ENCODE data around the gene GDF10. TPM values are rescaled to one million over a fixed set of nuclear protein-coding genes. Genes with fewer than 3 reads are reported as not detected.

Gene GDF10, protein sequence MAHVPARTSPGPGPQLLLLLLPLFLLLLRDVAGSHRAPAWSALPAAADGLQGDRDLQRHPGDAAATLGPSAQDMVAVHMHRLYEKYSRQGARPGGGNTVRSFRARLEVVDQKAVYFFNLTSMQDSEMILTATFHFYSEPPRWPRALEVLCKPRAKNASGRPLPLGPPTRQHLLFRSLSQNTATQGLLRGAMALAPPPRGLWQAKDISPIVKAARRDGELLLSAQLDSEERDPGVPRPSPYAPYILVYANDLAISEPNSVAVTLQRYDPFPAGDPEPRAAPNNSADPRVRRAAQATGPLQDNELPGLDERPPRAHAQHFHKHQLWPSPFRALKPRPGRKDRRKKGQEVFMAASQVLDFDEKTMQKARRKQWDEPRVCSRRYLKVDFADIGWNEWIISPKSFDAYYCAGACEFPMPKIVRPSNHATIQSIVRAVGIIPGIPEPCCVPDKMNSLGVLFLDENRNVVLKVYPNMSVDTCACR
- 0.06 to 0.15 TPM (median 0.12 TPM) in 5 replicates for total RNA-seq (2022; extraction: Qiagen RNA extraction; ENCODE audit: low read depth)

DNA sequence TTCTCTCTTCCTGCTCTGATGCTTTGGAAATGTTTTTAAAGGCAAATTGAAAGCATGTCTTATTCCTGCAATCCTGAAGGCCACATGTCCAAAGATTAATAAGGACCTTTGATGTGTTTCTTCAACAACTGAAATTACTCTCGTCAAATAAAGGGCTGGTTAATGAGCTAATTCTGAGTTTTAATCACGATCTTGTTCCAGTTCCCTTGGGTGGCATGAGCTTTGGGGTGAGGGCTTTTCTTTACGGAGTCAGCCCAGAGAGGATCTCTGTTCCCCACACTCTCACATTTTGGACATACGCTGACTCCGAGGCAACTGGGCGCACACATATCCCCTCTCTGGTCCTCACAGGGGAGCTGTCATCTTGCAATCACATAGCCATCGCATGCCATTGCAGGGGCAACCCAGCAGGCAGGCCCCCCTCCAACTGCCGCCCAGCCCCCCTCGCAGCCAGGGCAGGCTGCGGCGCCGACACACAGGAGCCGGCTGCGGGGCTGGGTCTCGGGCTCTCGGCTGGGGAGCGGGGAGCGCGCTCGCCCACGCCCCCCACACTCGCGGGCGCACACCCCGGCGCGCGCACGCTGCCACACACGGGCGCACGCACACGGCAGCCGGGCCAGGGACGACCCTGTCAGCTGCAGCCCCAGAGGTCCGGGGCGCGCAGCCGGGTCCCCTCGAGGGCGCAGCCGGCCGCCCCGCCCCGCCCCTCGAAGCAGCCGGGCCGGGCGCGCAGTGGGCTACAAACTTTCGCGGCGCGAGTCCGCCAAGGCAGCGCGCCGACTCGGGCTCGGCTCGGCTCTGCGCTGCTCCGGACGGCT is at the start of gene GDF10:
GDF10 (plus strand) TSS at position 587 of the 818 bp plus-strand sequence. CDS start 455 bp downstream, outside the sequence.

DNA sequence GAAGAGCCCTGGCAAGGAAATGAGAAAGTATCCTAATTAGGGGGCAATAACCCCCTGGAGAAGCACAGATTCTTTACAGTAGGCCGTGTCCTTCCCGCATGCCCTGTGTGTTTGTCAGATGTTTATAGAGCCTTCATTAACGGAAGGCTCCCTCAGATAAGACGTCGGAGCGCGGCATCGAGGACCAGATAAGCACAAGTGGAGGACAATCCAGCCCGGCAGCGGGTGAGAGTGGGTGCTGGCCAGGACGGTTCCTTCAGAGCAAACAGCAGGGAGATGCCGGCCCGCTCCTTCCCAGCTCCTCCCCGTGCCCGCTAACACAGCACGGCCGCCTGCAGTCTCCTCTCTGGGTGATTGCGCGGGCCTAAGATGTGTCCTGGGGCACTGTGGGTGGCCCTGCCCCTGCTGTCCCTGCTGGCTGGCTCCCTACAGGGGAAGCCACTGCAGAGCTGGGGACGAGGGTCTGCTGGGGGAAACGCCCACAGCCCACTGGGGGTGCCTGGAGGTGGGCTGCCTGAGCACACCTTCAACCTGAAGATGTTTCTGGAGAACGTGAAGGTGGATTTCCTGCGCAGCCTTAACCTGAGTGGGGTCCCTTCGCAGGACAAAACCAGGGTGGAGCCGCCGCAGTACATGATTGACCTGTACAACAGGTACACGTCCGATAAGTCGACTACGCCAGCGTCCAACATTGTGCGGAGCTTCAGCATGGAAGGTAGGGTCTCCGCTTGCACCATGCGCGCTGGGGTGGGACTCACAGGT is 22.5 kb downstream of the GDF10 start, which contains the start of gene GDF2:
GDF2 (plus strand) TSS at position 155 of the 762 bp plus-strand sequence; CDS start at position 370, 215 bp downstream.

DNA sequence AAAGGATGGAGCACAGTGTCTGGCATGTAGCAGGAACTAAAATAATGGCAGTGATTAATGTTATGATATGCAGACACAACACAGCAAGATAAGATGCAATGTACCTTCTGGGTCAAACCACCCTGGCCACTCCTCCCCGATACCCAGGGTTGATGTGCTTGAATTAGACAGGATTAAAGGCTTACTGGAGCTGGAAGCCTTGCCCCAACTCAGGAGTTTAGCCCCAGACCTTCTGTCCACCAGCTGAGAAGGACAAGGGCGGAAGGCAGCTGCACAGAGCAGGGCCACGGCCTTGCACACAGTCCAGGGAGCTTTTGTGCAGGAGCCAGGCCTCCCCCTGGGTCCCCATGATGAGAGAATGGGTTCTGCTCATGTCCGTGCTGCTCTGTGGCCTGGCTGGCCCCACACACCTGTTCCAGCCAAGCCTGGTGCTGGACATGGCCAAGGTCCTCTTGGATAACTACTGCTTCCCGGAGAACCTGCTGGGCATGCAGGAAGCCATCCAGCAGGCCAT is 48.2 kb downstream of the GDF10 start, which contains the start of gene RBP3:
RBP3 (plus strand) TSS at position 226 of the 514 bp plus-strand sequence; CDS start at position 348, 122 bp downstream.

Other genes starting within 250 kb of the GDF10 start
- gene GDF2, start 22.3 kb downstream of the GDF10 start, total RNA-seq (2022; extraction: Qiagen RNA extraction; ENCODE audit: low read depth): not detected in 5 replicates
- not detected in 5 replicates for gene RBP3, start 48.2 kb downstream of the GDF10 start, total RNA-seq (2022; extraction: Qiagen RNA extraction; ENCODE audit: low read depth)
- 11.3 to 15.0 TPM (median 13.0 TPM) in 5 replicates for gene ZNF488, start 84.1 kb downstream of the GDF10 start, total RNA-seq (2022; extraction: Qiagen RNA extraction; ENCODE audit: low read depth)
- 27.8 to 40.7 TPM (median 30.6 TPM) in 5 replicates for gene ANXA8, start 183.9 kb downstream of the GDF10 start, total RNA-seq (2022; extraction: Qiagen RNA extraction; ENCODE audit: low read depth)
- 0.65 to 1.8 TPM in 2 of 5 replicates, not detected in the others for gene FAM25G, start 191.5 kb downstream of the GDF10 start, total RNA-seq (2022; extraction: Qiagen RNA extraction; ENCODE audit: low read depth)
- gene AGAP9, start 223.4 kb downstream of the GDF10 start, total RNA-seq (2022; extraction: Qiagen RNA extraction; ENCODE audit: low read depth): 8.2 to 12.1 TPM (median 9.8 TPM) in 5 replicates

All from A549 treated with DMSO at 1 μM for 4 hours (cell line).